IPS-NIHi7 (cell line): ENCODE results near the gene COX6B1.
"Not testable (repeated sequence)": the region's sequence is repeated elsewhere in the genome, so short reads cannot be mapped to it uniquely, and the experiment has no call there.

ENCODE experiments used
- DNase-seq: peaks from one replicate; pipeline ENCODE4 v3.0.0; 2012; ENCODE audit warnings: mixed read lengths; ENCODE audit errors: extremely low spot score

COX6B1 gene

DNA sequence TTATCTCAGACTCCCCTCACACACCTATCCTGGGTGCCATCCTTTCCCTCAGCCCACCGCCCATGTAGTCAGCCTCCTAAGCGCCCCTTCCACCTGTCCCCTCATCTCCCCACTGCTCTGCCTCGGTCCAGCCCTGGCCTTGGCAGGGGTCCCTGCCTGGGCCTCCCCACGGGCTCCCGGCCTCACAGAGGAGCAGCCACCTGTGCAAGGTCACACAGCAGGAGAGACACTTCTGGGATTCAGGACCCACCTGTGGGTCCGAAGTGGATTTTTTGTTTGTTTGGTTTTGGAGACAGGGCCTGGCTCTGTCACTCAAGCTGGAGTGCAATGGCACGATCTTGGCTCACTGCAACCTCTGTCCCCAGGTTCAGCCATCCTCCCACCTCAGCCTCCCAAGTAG, 17.5 kb downstream of the COX6B1 start:
- DNase-seq, result no peak

DNA sequence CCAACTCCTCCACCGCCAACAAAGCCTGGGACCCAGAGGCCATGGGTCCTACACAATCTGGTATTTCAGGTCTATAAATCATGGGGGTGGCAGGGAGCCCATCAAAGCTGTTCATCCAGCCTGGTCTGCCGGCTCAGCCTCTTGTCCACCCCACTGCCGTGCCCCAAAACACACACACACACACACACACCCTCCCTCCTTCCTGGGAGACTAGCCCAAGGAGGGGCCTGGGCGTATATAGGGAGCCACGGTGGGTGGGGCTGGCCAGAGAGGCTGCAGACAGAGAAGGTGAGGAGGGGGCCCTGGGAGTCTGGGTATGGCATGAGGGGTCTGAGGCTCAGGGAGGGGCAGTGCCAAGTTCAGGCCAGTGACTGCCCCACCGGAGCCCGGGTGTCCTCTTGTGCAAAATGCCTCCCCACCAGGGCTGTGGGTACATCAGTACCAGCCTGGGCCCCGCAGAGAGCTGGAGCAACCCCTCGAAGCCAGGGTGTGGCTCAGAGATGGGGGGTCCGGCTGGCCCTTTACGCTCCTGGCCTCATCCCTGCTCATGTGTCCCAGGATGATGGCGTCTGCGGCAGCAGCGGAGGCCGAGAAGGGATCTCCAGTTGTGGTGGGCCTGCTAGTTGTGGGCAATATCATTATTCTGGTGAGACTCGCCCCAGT, 18.3 kb downstream of the COX6B1 start, which contains the start of gene UPK1A:
Gene UPK1A, plus strand, starts transcription at position 267 of the 663 bp plus-strand sequence. Its CDS starts 296 bp downstream, at position 563.
- DNase-seq, result no peak

DNA sequence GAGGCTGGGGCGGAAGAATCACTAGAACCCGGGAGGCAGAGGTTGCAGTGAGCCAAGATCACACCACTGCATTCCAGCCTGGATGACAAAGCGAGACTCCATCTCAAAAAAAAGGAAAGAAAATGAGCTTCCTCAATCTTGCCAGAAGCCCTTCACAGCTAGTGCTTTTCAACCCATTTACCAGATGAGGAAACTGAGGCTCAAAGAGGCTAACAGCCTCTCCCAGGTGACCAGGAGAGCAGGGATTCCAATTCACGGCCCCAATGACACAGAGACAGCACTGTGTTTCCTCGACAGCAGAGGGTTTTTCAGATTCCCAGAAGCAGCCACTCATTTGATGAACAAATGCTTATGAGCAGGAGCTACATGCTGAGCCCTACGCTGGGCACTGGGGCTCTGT, 21.4 kb downstream of the COX6B1 start:
- DNase-seq, result no peak

DNA sequence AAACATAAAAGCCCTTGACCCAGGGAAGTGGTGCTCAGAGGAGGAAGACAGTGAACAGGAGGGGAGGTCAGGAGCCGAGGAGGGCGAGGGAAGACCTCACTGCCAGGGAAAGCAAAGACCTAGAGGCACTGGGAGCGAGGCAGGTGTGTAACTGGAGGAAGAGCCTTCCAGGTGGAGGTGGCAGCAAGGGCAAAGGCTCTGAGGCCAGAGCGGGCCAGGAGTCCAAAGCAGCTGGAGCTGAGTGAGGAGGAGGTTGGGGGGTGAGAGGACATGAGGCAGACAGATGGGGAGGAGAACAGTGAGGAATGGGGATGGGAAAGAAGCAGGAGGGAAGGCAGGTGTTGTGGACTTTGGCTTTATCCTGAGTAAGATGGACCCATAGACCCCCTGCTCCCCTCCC, 21.9 kb downstream of the COX6B1 start:
- DNase-seq, result no peak

DNA sequence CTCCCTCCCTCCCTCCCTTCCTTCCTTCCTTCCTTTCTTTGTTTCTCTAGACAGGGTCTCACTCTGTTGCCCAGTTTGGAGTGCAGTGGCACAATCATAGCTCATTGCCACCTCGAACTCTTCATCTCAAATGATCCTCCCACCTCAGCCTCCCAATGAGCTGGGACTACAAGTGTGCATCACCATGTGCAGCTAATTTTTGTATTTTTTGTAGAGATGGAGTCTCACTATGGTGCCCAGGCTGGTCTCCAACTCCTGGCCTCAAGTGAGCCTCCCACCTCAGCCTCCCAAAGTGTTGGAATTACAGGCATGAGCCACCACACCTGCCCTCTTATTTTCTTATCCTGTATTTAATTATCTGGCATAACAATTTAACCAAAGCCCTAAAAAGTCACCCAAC, 22.6 kb downstream of the COX6B1 start:
- DNase-seq, result no peak

DNA sequence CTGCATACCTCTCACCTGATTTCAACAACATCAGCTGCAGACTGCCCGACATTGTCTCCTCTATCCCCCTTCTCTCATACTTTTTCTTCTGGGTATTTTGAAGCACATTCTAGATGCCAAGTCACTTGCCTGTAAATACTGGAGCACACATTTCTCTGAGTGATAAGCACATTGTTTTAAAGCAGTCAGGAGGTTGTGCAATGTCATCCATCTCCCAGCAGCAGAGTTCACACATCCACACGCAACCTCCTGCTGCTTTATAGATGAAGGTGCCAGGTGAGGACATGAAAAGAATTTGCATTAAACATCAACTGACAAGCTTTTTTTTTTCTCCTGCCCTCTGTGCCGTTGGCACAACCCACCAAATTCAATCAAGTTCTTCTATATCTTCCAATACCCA, 23.7 kb downstream of the COX6B1 start:
- DNase-seq, result no peak

DNA sequence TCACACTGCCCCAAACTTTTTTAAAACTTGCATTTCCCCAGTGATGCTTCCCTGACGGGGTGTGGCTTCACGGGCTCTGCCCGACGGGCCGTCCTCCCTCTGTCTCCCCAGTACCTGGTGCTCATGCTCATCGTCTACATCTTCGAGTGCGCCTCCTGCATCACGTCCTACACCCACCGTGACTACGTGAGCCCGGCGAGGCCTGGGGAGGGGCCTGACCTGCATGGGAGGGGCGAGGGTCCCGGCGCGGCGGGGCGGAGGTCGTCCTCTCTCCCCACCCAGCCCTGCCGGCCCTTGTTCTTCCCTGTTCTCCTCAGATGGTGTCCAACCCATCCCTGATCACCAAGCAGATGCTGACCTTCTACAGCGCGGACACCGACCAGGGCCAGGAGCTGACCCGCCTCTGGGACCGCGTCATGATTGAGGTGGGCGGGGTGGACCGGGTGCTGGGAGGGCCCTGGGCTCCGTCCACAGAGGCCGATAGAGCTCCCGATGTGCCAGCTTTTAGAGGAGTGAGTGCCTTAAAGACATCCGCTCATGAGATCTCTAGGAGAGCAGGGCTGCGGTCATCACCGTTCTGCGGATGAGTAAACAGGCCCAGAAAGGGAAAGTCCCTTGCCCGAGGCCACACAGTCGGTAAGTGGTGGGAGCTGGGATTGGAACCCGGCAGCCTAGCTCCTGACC, 25.1 kb downstream of the COX6B1 start:
- DNase-seq, result peak; percentile 86

DNA sequence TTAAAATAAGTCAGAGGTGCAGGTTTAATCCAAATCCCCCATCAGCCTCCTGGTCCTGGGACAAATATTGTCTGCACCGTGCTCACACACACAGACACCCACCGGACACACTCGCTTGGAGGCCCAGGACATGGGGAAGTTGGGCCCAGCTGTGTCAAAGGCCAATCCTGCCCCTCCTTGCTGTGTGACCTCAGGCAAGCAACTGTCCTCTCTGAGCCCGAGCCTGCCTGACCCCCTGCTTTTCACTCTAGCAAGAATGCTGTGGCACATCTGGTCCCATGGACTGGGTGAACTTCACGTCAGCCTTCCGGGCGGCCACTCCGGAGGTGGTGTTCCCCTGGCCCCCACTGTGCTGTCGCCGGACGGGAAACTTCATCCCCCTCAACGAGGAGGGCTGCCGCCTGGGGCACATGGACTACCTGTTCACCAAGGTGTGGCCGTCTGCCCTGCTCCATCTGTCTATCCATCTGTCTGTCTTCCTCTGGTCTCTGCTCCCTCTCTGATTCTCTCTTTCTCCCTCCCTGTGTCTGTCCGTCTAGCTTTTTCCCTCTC, 27.5 kb downstream of the COX6B1 start:
- no peak for DNase-seq

DNA sequence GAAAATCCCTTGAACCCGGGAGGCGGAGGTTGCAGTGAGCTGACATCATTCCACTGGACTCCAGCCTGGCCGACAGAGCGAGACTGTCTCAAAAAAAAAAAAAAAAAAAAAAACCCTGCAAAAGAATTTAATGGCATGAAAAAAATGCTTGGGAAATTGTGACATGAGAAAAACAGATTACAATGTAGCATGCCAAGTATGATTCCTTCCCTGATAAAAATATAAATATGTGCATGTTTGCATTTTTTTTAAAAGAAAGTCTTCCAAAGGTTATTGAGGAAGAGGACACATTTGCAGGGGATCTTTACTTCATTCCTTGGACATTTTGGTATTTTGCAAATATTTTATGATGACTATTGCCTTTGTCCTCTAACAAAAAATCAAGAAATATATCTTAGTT, 41.7 kb downstream of the COX6B1 start:
- DNase-seq, result no peak

DNA sequence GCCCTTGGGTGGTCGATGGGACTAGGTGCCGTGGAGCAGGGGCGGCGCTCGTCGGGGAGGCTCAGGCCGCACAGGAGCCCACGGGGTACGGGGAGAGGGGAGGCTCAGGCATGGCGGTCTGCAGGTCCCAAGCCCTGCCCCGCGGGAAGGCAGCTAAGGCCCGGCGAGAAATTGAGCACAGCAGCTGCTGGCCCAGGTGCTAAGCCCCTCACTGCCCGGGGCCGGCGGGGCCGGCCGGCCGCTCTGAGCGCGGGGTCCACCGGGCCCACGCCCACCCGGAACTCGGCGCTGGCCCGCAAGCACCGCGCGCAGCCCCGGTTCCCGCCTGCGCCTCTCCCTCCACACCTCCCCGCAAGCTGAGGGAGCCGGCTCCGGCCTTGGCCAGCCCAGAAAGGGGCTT, 43.0 kb downstream of the COX6B1 start:
- not testable (repeated sequence) for DNase-seq

DNA sequence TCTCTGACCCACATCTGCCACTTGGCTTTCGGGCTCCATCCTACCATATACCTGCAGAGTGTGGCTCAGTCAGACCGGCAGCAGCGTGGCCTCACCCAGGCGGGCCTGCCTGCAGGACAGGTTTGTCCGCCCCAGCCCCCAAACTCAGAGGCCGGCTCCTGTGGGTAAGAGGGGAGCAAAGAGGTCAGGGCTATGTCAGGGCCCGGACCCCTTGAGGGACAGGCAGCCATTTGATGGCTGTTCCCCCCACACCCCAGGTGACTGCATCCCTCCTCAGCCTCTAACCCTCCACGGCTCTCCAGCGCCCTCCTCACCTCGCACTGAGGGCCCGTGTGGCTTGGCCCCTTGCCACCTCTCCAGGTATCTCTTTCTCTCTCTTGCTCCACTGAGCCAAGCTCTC, 43.9 kb downstream of the COX6B1 start:
- no peak for DNase-seq

DNA sequence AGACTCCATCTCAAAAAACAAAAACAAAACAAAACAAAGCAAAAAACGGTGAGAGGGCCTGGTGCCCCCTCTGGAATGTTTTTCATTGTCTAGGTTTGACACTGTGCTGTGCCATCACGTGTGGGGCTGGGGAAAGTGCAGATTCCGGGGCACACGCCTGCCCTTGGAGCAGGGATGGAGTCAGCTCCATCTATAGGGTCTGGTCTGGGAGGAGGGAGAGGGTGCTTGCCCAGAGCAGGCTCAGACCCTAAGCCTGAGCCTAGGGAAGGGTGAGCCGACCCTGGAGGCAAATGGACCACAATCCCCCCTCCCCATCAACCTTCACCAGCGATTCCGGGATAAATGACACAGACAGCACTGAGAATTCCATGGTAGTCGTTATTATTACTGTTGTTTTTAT, 45.3 kb downstream of the COX6B1 start:
- no peak for DNase-seq

DNA sequence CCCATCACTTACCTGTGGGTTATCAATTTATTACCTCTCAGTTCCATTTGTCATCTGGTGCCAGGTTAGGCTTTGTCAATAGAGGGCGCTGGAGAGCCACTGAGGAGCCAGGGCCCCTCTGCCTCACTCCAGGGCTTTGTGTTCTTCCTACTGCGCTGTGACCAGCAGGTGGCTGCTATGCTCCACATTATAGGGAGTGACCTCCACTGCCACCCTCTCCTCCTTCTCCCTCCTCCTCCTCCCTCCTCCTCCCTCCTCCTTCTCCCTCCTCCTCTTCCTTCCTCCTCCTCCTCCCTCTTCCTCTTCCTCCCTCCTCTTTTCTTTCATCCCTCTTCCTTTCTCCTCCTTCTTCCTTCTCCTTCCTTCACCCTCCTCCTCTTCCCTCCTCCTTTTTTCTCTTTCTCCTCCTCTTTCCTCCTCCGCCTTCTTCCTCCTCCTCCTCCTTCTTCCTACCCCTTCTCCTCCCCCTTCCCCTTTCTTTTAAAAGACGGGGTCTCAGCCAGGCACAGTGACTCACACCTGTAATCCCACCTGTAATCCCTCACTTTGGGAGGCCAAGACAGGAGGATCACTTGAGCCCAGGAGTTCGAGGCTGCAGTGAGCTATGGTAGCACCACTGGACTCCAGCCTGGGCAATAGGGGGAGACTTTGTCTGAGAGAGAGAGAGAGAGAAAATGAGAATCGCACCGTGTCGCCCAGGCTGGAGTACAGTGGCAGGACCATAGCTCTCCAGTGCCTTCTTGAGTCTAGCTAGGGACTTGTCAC, 45.9 kb downstream of the COX6B1 start:
- peak; percentile 88 for DNase-seq

DNA sequence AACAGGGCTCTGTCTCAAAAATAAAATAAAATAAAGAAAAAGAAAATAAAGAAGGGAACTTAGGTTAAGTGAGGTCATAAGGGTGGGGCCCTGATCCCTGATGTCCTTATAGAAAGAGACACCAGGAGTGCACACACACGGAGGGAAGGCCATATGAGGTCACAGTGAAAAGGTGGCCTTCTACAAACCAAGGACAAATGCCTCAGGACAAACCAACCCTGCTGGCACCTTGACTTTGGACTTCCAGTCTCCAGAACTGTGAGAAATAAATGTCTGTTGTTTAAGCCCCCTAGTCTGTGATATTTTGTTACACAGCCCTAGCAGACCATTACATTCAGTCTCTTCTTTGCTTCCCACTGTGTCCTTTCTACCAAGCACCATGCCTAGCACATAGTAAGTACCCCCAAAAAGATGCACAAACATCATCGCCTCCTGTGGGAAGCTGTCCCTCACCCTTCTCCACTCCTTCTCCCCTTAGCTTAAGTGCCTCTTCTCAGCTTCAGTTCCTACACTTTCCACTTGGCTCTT, 47.8 kb downstream of the COX6B1 start:
- no peak for DNase-seq

DNA sequence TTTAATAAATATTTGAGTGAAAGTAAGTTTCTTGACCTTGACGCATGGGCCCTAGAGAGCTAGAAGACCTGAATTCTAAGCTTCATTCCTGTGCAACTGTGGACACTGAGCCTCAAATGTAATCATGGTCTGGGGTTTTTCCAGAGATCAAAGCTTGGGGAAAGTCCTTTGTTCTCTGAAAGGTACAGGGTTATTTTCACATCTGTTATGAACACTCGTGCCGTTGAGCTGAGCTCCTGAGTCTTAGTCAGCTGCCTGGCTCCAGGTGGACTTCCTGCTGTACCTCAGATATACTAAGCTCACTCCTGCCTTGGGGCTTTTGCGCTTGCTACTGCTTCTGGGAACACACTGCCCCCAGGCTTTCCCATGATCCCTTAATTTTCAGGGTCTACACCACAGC, 48.7 kb downstream of the COX6B1 start:
- DNase-seq, result no peak

DNA sequence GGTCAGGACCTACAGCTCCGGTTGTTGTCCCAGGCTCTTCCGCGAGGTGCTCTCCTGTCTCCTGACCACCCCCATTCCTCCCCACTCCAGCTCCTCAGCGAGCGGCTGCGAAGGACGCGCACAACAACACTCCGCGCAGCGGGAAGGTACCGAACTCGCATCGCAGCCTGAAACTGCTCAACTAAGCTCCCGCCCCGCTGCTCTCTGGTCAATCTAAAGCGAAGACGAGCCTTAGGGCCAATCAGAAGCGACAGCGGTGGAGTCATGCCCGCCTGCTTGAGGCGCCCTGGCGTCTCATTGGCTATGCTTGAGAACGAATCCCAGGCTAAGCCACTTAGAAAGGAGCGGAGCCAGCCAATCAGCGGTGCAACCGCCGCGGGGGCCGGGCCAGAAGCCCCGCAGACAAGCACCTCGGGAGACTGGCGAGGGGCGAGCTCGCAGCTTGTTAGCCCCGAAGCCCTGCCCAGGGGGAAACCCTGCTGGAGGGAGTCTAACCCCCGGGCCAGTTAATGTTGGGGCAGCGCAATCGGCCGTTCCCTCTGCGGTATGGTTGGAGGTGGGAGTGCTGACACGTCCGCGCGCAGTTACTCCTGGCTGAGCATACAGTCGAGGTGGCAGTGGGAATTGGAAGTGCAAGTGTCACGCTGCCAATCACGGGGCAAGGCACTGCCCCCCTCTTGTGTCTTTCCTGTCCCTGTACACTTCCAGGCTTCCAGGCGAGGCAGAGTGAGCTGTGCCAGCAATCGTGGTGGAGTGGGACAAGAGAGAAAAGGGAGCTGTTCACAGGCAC, 54.3 kb downstream of the COX6B1 start:
- peak; percentile 97 for DNase-seq

DNA sequence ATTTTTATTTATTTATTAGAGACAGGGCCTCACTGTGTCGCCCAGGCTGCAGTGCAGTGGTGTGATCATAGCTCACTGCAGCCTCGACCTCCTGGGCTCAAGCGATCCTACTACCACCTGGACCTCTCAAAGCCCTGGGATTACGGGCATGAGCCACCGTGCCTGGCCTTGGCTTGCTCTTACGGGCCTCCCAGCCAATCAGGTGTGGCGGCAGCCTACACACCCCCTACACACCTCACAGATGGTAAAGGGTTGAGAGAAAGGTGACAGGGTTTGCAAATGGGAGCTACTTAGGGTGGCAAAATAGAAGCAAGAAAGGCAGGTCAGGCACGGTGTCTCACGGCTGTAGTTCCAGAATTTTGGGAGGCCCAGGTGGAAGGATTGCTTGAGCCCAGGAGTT, 55.2 kb downstream of the COX6B1 start:
- no peak for DNase-seq

DNA sequence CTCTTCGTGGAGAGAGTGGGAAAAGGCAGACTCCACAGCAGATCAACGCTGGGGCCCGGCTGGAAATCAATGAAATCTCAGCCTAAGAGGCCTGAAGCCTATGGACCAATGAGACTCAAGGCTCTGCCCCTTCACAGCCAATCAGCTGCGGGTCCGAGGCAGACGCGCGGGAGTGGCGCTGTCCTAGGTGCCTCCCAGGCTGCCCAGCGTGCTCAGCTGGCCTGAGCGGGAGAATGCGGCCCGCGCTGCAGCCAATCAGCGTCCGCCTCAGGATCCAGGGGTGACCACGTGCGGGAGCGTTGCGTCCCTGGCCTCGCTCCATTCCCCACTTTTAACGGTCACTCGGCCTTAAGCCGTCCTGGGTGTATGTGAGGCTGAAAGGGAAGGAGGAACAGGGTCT, 56.1 kb downstream of the COX6B1 start, which contains the start of gene ZBTB32:
Gene ZBTB32, plus strand, starts transcription at position 341 of the 400 bp plus-strand sequence. CDS start 10,069 bp downstream, outside the sequence.
- peak; percentile 90 for DNase-seq
